Caco-2 (cell line): ENCODE data around the gene F5. TPM values are rescaled to one million over a fixed set of nuclear protein-coding genes. Genes with fewer than 3 reads are reported as not detected.

ENCODE experiments used
- BruUV-seq: library from RNA; stranded (reverse); fragments of 400-500 nt; replicated peaks from 2 replicates; lab custom pipeline; 2021; lab: Mats Ljungman, UMichigan
- CTCF ChIA-PET: fragments of 300-600 bp; sonication (Branson Sonifier 250); formaldehyde crosslinking; loops from one replicate; lab custom pipeline; 2022; ENCODE audit warnings: antibody characterized with exemption; lab: Charles Lee
- POLR2A ChIA-PET: fragments of 300-600 bp; sonication (Branson Sonifier 250); formaldehyde crosslinking; loops from one replicate; lab custom pipeline; 2022; ENCODE audit warnings: antibody characterized with exemption; lab: Charles Lee
- DNase-seq, 2 experiments: peaks; one replicate each; pipeline versions ENCODE4 v3.0.0 to v3.0.0-alpha.2; 2020 to 2022
- H3K27me3 ChIP-seq: replicated peaks from 2 replicates; pipeline ENCODE4 v1.6.0; 2011; ENCODE audit warnings: low read length; ENCODE audit not compliant: control insufficient read depth, insufficient read depth
- H3K36me3 ChIP-seq: 2 replicates; pipeline ENCODE4 v1.5.1; 2011; ENCODE audit warnings: low read length; ENCODE audit not compliant: control insufficient read depth, insufficient read depth
- H3K4me1 ChIP-seq: fragments of 250-450 bp; sonication (Bioruptor Pico); 2 replicates; pipeline ENCODE4 v1.5.1; 2020; ENCODE audit warnings: mild to moderate bottlenecking
- H3K4me3 ChIP-seq: 2 replicates; pipeline ENCODE4 v1.5.1; 2011; ENCODE audit warnings: low read depth, mild to moderate bottlenecking, control low read depth, low read length
- H3K9me3 ChIP-seq: fragments of 250-450 bp; sonication (Bioruptor Pico); 2 replicates; pipeline ENCODE4 v1.5.1; 2020; ENCODE audit warnings: mild to moderate bottlenecking, moderate library complexity
- H3K27ac Mint-ChIP-seq: one replicate; pipeline ENCODE4 v1.8.0; 2022; ENCODE audit warnings: mixed read lengths; ENCODE audit not compliant: unreplicated experiment
- H3K27me3 Mint-ChIP-seq: one replicate; pipeline ENCODE4 v1.8.0; 2022; ENCODE audit warnings: mixed read lengths; ENCODE audit not compliant: insufficient read depth, unreplicated experiment
- H3K36me3 Mint-ChIP-seq: one replicate; pipeline ENCODE4 v1.8.0; 2022; ENCODE audit warnings: mild to moderate bottlenecking, mixed read lengths; ENCODE audit not compliant: insufficient read depth, unreplicated experiment
- H3K4me1 Mint-ChIP-seq: one replicate; pipeline ENCODE4 v1.8.0; 2022; ENCODE audit warnings: low read depth, mixed read lengths; ENCODE audit not compliant: unreplicated experiment
- H3K4me3 Mint-ChIP-seq: one replicate; pipeline ENCODE4 v1.8.0; 2022; ENCODE audit warnings: mild to moderate bottlenecking, moderate library complexity, mixed read lengths; ENCODE audit not compliant: unreplicated experiment
- H3K9me3 Mint-ChIP-seq: one replicate; pipeline ENCODE4 v1.8.0; 2022; ENCODE audit warnings: mixed read lengths; ENCODE audit not compliant: unreplicated experiment
- intact Hi-C: fragments of 100-400 bp; cut with micrococcal nuclease; formaldehyde crosslinking; loops from one replicate; pipeline ENCODE4 v1.10.0; 2022; ENCODE audit not compliant: unreplicated experiment
- total RNA-seq: library from RNA; stranded (reverse); gene quantifications from 2 replicates; pipeline ENCODE4 v1.2.3, GENCODE V29; 2022
- TF ChIP-seq, protein P1 (sequence below), 2 experiments: fragments of 200-600 bp in 1 of 2; IDR thresholded peaks; 1 replicate in 1 of 2; 2 replicates in 1 of 2; pipeline versions ENCODE4 v1.5.1 to v1.8.0; 2011 to 2022; ENCODE audit warnings: antibody characterized with exemption in 1 of 2, control low read depth in 1 of 2, inconsistent platforms in 1 of 2, low read depth in 1 of 2, low read length in 1 of 2, mild to moderate bottlenecking in 1 of 2, moderate library complexity in 1 of 2; ENCODE audit not compliant: insufficient read depth in 1 of 2, severe bottlenecking in 1 of 2, unreplicated experiment in 1 of 2

Gene F5
- total RNA-seq, 1 experiment from 2014 or later, result 0.50 TPM

DNA sequence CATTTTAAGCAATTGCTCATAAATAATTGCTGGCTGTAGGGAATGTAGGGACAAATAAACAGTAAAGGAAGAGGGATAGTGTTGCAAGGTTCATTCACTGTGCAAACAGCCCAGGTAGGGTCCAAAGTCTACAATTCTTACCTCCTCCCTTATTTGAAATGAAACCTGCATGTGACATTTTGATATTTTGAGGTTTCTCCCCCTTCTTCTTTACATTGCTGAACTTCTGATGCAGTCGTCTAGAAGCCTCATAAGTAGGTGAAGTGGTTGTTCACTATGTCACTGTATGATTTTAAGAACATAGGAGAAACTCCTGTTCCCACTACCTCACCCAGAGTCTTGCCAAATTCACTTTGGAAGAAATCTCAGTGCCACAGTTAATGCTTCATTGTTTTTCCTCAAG lies 16.1 kb downstream of the F5 start:
- TF ChIP-seq, protein P1, sequence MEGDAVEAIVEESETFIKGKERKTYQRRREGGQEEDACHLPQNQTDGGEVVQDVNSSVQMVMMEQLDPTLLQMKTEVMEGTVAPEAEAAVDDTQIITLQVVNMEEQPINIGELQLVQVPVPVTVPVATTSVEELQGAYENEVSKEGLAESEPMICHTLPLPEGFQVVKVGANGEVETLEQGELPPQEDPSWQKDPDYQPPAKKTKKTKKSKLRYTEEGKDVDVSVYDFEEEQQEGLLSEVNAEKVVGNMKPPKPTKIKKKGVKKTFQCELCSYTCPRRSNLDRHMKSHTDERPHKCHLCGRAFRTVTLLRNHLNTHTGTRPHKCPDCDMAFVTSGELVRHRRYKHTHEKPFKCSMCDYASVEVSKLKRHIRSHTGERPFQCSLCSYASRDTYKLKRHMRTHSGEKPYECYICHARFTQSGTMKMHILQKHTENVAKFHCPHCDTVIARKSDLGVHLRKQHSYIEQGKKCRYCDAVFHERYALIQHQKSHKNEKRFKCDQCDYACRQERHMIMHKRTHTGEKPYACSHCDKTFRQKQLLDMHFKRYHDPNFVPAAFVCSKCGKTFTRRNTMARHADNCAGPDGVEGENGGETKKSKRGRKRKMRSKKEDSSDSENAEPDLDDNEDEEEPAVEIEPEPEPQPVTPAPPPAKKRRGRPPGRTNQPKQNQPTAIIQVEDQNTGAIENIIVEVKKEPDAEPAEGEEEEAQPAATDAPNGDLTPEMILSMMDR (IDR thresholded peaks at IDR 0.05; ENCODE audit: insufficient read depth in 1 of 2, low read depth in 1 of 2, low read length in 1 of 2, severe bottlenecking in 1 of 2, unreplicated experiment in 1 of 2), result no peak
- DNase-seq, result peak; percentile 46 to 69
- ChIA-PET CTCF (no interaction called here), POLR2A (no interaction called here)
- intact Hi-C loops, result loop anchor here (5.0 kb wide), 1 partner anchor 322 kb away; the partner anchor contains the start of gene SCYL3
- H3K4me1 ChIP-seq, result peaks cover 72% of the 10 kb centered on the region
- H3K27me3 ChIP-seq, result no peaks in the 10 kb centered on the region
- Mint-ChIP-seq H3K36me3 (peaks cover 8% of the 10 kb centered on the region), H3K4me3 (peak overlapping the region; percentile 46), H3K9me3 (peaks cover 15% of the 10 kb centered on the region), H3K4me1 (peaks cover 39% of the 10 kb centered on the region), H3K27ac (peak overlapping the region; percentile 84), H3K27me3 (no peaks in the 10 kb centered on the region)
- H3K9me3 ChIP-seq, result no peaks in the 10 kb centered on the region
- BruUV-seq, result no TSS peak
- H3K36me3 ChIP-seq, result no peaks in the 10 kb centered on the region
- no peak overlapping the region for H3K4me3 ChIP-seq

DNA sequence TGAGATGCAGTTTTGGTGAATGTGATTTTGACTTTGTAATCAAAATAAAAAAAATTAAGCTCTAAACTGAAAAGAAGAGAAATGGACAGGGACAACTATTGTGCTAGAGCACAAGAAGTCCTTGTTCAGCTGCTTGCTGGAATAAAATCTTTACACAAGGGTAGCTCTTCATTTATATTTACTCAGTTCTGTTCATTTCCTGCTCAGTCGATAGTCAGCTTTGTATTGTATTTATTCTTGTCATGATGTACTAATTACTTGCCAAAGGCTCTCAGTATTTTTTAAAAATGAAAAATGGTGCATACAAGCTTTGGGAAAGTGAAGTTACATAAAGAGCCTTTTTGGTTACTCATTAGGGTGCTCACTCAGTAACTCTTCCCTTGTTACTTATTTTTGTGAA lies 17.8 kb downstream of the F5 start:
- Mint-ChIP-seq H3K4me1 (peaks cover 41% of the 10 kb centered on the region), H3K27ac (no peak overlapping the region), H3K36me3 (peaks cover 9% of the 10 kb centered on the region), H3K4me3 (no peak overlapping the region), H3K27me3 (no peaks in the 10 kb centered on the region), H3K9me3 (peaks cover 24% of the 10 kb centered on the region)
- DNase-seq, result no peak
- Histone ChIP-seq H3K9me3 (peaks cover 3% of the 10 kb centered on the region; the same call in 1 of the 2 replicates), H3K4me1 (peaks cover 81% of the 10 kb centered on the region), H3K36me3 (no peaks in the 10 kb centered on the region), H3K27me3 (no peaks in the 10 kb centered on the region), H3K4me3 (no peak overlapping the region)
- ChIA-PET POLR2A (interaction anchor here (0.6 kb wide), 1 partner anchor 129 kb away, joined by 3 read pairs; no protein-coding TSS in a partner anchor), CTCF (no interaction called here)
- TF ChIP-seq, protein P1 (IDR thresholded peaks at IDR 0.05; ENCODE audit: insufficient read depth in 1 of 2, low read depth in 1 of 2, low read length in 1 of 2, severe bottlenecking in 1 of 2, unreplicated experiment in 1 of 2), result no peak
- no TSS peak for BruUV-seq
- intact Hi-C loops, result no loop called here

DNA sequence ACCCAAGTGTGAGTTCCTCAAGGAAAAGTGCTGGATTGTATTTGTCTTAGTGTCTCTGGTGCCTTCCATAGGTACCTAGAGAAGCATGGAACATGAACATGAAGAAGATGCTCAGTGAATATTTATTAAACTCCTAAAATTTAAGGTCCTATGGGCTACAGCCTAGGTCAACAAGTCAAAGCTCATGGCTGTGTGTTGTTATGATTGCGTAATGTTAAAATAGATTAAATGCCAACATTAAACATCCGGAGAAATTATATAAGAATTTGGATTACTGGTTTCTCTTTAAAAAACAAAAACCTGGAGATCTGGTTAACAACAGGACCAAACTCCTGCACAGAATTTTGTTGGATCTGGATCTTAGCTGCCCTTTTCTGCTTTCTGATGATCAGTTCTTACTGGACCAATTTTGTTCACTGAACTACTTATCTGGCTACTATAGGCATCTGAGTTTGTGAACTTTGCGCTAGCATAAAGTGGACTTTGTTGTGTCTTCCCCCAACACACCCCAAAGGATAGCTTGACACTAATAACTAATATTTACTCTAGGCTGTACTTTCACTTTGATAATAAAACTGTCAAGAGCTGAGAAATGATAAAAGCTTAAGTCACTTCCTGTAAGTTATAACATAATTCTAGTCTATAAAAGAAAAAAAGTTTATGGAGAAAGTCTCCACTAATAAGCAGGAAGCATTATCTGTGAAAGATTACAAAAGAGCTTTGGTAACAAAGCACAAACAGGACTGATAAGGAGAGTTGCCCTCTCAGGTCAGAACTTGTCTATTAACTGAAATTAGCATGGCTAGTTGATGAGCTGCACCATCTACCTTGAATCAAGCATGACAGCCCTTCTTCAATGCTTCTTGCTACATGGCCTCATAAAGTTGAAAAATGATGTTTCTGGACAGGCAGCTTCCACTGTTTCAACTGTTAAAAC lies 20.7 kb downstream of the F5 start:
- POLR2A ChIA-PET, result interaction anchor here (0.9 kb wide), 1 partner anchor 21 kb away, joined by 3 read pairs; no protein-coding TSS in a partner anchor
- no peaks in the 10 kb centered on the region for H3K27me3 Mint-ChIP-seq
- peaks cover 17% of the 10 kb centered on the region for H3K4me1 Mint-ChIP-seq
- TF ChIP-seq, protein P1 (IDR thresholded peaks at IDR 0.05; ENCODE audit: insufficient read depth in 1 of 2, low read depth in 1 of 2, low read length in 1 of 2, severe bottlenecking in 1 of 2, unreplicated experiment in 1 of 2), result no peak
- Histone ChIP-seq H3K4me1 (peaks cover 52% of the 10 kb centered on the region), H3K36me3 (no peaks in the 10 kb centered on the region), H3K4me3 (no peak overlapping the region), H3K27me3 (no peaks in the 10 kb centered on the region), H3K9me3 (peaks cover 8% of the 10 kb centered on the region)
- peaks cover 37% of the 10 kb centered on the region for H3K9me3 Mint-ChIP-seq
- CTCF ChIA-PET, result interaction anchor here (1.0 to 1.3 kb wide), 2 partner anchors 21 to 146 kb away, joined by 3 to 9 read pairs; partner anchors contain the start of gene F5
- peak in 1 of 2 experiments; percentile 22 for DNase-seq
- intact Hi-C loops, result no loop called here
- no TSS peak for BruUV-seq
- peaks cover 5% of the 10 kb centered on the region for H3K36me3 Mint-ChIP-seq
- H3K27ac Mint-ChIP-seq, result no peak overlapping the region
- H3K4me3 Mint-ChIP-seq, result no peak overlapping the region
